ENCODE measurements around the gene NANS. TPM values are rescaled to one million over a fixed set of nuclear protein-coding genes. Genes with fewer than 3 reads are reported as not detected.
"Not testable (repeated sequence)": the region's sequence is repeated elsewhere in the genome, so short reads cannot be mapped to it uniquely, and the experiment has no call there.

The NANS gene
- total RNA-seq, 1 donor from 2014 or later = 39.5 TPM

- no peak overlapping the region for H3K27ac Mint-ChIP-seq
- no peak for TF ChIP-seq CTCF (IDR thresholded peaks at IDR 0.05; ENCODE audit: unreplicated experiment)
- peaks cover 5% of the 10 kb centered on the region for H3K36me3 Mint-ChIP-seq
- H3K27me3 Mint-ChIP-seq (ENCODE audit: low read depth) = no peaks in the 10 kb centered on the region
- H3K4me1 Mint-ChIP-seq = peaks cover 3% of the 10 kb centered on the region
- H3K9me3 Mint-ChIP-seq = no peaks in the 10 kb centered on the region
- no peak for DNase-seq (ENCODE audit: low spot score in 2 of 2, unreplicated experiment in 2 of 2)
- H3K4me3 Mint-ChIP-seq = no peak overlapping the region
Observed at GRCh38 chr9:98071737-98072136, 15.2 kb downstream of the NANS start.

- H3K9me3 Mint-ChIP-seq = no peaks in the 10 kb centered on the region
- peak overlapping the region; percentile 18 for H3K27ac Mint-ChIP-seq
- TF ChIP-seq CTCF (IDR thresholded peaks at IDR 0.05; ENCODE audit: unreplicated experiment) = peak; percentile 95
- H3K36me3 Mint-ChIP-seq = peaks cover 9% of the 10 kb centered on the region
- no peaks in the 10 kb centered on the region for H3K27me3 Mint-ChIP-seq (ENCODE audit: low read depth)
- peak; percentile 57 to 86 for DNase-seq (ENCODE audit: low spot score in 2 of 2, unreplicated experiment in 2 of 2)
- H3K4me1 Mint-ChIP-seq = peaks cover 3% of the 10 kb centered on the region
- H3K4me3 Mint-ChIP-seq = no peak overlapping the region
Observed at GRCh38 chr9:98074115-98074990, 17.8 kb downstream of the NANS start.

- DNase-seq (ENCODE audit: low spot score in 2 of 2, unreplicated experiment in 2 of 2) = no peak
- peaks cover 13% of the 10 kb centered on the region for H3K36me3 Mint-ChIP-seq
- H3K27ac Mint-ChIP-seq = no peak overlapping the region
- H3K4me1 Mint-ChIP-seq = peaks cover 3% of the 10 kb centered on the region
- no peaks in the 10 kb centered on the region for H3K9me3 Mint-ChIP-seq
- no peaks in the 10 kb centered on the region for H3K27me3 Mint-ChIP-seq (ENCODE audit: low read depth)
- no peak overlapping the region for H3K4me3 Mint-ChIP-seq
- TF ChIP-seq CTCF (IDR thresholded peaks at IDR 0.05; ENCODE audit: unreplicated experiment) = no peak
Observed at GRCh38 chr9:98075332-98075805, 18.8 kb downstream of the NANS start.

GRCh38 chr9:98076514-98076890 is 20.0 kb downstream of the NANS start:
- not testable (repeated sequence) for H3K4me3 Mint-ChIP-seq; H3K4me1 Mint-ChIP-seq; H3K27me3 Mint-ChIP-seq (ENCODE audit: low read depth); H3K27ac Mint-ChIP-seq; DNase-seq (ENCODE audit: low spot score in 2 of 2, unreplicated experiment in 2 of 2); H3K9me3 Mint-ChIP-seq
- peaks cover 13% of the 10 kb centered on the region for H3K36me3 Mint-ChIP-seq

GRCh38 chr9:98078895-98079294 is 22.4 kb downstream of the NANS start:
- no peak overlapping the region for H3K27ac Mint-ChIP-seq
- H3K4me3 Mint-ChIP-seq = no peak overlapping the region
- peaks cover 3% of the 10 kb centered on the region for H3K4me1 Mint-ChIP-seq
- DNase-seq (ENCODE audit: low spot score in 2 of 2, unreplicated experiment in 2 of 2) = no peak
- no peaks in the 10 kb centered on the region for H3K27me3 Mint-ChIP-seq (ENCODE audit: low read depth)
- no peak for TF ChIP-seq CTCF (IDR thresholded peaks at IDR 0.05; ENCODE audit: unreplicated experiment)
- H3K9me3 Mint-ChIP-seq = no peaks in the 10 kb centered on the region
- peaks cover 19% of the 10 kb centered on the region for H3K36me3 Mint-ChIP-seq

GRCh38 chr9:98080326-98080725 is 23.8 kb downstream of the NANS start:
- Mint-ChIP-seq H3K27ac (no peak overlapping the region), H3K36me3 (peaks cover 21% of the 10 kb centered on the region), H3K4me1 (no peaks in the 10 kb centered on the region), H3K4me3 (no peak overlapping the region), H3K9me3 (no peaks in the 10 kb centered on the region), H3K27me3 (ENCODE audit: low read depth) (no peaks in the 10 kb centered on the region)
- no peak for DNase-seq (ENCODE audit: low spot score in 2 of 2, unreplicated experiment in 2 of 2)
- TF ChIP-seq CTCF (IDR thresholded peaks at IDR 0.05; ENCODE audit: unreplicated experiment) = no peak

Data from mesothelial cell of epicardium (in vitro differentiated cells).